Omental fat pad (tissue), 4 donors: ENCODE data around the gene CDC26. TPM values are rescaled to one million over a fixed set of nuclear protein-coding genes. Genes with fewer than 3 reads are reported as not detected.

ENCODE experiments used
- ATAC-seq: fragments of 150-250 bp; one replicate; pipeline ENCODE4 v1.9.1; 2016; ENCODE audit warnings: mild to moderate bottlenecking, moderate library complexity; ENCODE audit not compliant: low FRiP score
- DNase-seq: peaks from one replicate; pipeline ENCODE4 v3.0.0-alpha.2; 2019; ENCODE audit warnings: low spot score
- total RNA-seq, 4 donors: library from RNA; depleted of rRNA; stranded (reverse); fragments of >200 nt; gene quantifications; one replicate each; pipeline ENCODE4 v1.1.0, GENCODE V29; 2016
- TF ChIP-seq, protein P1 (sequence below), 3 donors: fragments of 450-650 bp; IDR thresholded peaks; one replicate each; pipeline ENCODE4 v1.5.1; 2016 to 2017; ENCODE audit warnings: antibody characterized with exemption in 3 of 3, mild to moderate bottlenecking in 3 of 3, moderate library complexity in 2 of 3

Gene CDC26
- total RNA-seq, 4 donors from 2014 or later: 20.1 to 39.9 (median 25.3) TPM

DNA sequence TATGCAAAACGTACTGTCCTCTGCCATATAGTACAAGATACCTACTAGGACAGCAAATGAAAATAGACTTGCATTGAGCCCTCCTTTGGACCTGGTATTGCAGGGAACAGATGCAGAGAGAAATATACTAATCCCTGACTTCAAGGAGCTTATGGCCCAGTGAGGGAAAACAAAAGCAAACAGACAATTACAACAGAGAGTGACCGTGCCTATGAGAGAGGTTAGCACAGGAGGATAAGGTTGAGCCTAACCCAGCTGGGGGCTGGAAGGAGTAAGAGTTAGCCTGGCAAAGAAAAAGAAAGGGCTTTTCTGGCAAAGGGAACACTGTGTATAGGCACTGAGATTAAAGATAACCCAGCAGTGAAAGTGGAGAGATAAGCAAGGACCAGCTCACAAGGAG lies 5.5 kb downstream of the CDC26 start:
- DNase-seq (no peak), ATAC-seq (no peak)
- TF ChIP-seq, protein P1, sequence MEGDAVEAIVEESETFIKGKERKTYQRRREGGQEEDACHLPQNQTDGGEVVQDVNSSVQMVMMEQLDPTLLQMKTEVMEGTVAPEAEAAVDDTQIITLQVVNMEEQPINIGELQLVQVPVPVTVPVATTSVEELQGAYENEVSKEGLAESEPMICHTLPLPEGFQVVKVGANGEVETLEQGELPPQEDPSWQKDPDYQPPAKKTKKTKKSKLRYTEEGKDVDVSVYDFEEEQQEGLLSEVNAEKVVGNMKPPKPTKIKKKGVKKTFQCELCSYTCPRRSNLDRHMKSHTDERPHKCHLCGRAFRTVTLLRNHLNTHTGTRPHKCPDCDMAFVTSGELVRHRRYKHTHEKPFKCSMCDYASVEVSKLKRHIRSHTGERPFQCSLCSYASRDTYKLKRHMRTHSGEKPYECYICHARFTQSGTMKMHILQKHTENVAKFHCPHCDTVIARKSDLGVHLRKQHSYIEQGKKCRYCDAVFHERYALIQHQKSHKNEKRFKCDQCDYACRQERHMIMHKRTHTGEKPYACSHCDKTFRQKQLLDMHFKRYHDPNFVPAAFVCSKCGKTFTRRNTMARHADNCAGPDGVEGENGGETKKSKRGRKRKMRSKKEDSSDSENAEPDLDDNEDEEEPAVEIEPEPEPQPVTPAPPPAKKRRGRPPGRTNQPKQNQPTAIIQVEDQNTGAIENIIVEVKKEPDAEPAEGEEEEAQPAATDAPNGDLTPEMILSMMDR (IDR thresholded peaks at IDR 0.05): no peak

DNA sequence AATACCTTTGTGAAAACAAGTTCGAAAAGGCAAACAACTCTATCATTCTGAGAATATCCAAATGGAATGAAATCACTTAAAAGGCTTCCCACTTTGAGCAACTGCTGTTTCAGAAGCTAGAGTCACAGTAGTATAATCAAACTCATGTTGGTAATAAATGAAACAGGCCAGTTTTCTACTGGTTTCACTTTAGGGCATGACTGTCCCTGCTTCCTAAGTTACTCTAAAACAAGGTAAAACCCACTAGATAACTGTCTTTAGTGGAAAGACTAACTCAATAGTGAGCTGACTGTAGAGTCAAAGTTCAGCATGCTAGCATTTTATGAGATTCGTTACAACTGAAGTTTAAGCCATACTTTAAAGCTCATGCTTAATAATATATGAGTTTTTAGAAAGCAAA lies 6.0 kb downstream of the CDC26 start:
- no peak for DNase-seq
- no peak for ATAC-seq
- TF ChIP-seq, protein P1 (IDR thresholded peaks at IDR 0.05): no peak

DNA sequence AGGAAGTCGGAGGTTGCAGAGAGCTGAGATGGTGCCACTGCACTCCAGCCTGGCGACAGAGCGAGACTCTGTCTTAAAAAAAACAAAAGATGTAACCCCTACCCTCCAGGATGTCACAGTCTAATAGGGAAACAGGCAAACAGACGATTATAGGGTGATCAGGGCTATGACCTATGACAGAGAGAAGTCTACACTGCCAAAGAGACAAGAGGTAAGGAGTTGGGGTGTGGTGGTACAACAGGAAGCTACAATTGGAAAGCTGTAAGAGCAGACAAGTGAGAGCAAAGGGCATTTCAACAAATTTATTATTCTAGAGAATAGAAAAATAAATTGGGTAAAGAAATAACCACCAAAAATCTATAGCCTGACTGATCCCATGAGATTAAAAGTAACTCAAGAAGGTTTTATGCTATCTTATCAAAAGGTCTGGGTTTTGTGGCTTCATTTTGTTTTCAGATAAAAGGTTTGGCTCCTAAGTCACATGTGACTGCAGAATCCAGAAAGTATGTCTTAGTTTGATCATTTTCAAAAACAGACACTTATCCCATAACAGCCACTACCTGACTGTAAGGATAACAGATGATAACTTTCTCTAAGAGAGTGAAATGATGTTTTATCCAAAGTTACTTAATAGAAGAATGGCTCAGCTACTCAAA lies 7.3 kb downstream of the CDC26 start:
- TF ChIP-seq, protein P1 (IDR thresholded peaks at IDR 0.05): no peak
- DNase-seq (no peak), ATAC-seq (no peak)

DNA sequence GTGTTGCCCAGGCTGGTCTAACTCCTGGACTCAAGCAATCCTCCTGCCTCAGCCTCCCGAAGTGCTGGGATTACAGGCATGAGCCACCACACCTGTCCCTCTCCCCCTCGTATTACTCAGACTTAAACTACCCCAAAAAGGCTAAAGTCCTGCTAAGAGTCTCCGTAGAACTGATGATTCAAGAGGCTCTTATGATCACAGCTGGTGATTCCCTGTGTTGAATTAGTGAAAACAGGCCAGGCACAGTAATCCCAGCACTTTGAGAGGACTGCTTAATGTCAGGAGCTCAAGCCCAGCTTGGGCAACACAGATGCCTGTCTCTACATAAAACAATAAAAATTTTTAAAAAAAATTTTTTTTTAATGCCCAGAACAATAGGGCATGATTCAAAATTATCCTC lies 9.2 kb downstream of the CDC26 start:
- DNase-seq: no peak
- ATAC-seq: no peak
- TF ChIP-seq, protein P1 (IDR thresholded peaks at IDR 0.05): no peak

DNA sequence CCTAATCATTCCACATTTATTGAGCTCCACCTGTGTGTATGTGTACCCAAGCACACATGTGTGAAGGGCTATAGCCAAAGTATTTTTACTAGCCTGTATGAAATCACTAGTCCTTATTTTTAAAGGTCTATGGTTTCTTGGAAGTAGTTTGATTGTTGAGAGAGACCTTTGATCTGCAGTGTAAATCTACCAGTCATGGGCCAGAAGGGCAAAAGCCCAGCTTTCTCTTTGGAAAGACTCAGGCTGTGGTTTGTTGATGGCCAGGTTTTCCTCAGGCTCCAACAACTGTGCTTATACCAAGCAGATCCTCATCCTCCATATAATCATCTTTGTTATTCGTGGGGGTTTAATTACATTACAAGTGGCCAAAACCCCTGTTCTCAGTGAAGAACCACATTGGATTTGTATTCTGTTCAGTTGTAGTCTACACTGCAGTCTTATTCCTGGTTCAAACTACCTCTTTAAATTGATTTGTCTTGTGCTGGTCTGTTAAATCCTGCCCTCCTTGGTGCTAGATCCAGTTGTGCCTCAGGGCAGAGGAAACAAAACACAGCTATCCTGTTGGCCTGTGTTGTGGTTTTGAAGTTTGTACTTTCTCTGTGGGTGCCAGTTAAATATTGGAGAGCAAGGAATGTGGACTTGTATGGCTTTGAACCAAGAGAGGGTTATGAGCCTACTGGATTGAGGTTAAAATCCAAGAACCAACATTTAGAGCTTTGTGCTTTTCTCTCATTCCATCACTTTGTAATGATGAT lies 13.3 kb downstream of the CDC26 start:
- ATAC-seq (no peak), DNase-seq (no peak)
- TF ChIP-seq, protein P1 (IDR thresholded peaks at IDR 0.05): no peak

DNA sequence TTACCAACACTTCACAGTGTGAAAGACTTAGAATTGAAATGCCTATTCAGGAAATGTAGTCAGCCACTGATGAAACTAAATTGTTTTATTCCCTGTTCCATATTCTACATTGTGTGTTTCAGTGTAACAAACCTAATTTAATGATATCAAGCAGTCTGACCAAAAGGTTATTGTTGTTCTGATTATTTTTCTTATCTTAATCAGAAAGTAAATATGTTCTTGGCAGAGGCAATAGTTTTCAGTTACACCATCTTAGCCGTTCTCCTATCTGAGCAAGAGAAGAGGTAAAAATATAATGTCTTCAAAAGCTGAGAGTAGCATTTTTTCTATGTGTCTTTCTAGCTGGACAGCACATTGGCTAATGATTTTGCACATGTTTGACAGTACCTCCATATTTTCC lies 17.1 kb downstream of the CDC26 start:
- TF ChIP-seq, protein P1 (IDR thresholded peaks at IDR 0.05): no peak
- ATAC-seq (no peak), DNase-seq (no peak)

DNA sequence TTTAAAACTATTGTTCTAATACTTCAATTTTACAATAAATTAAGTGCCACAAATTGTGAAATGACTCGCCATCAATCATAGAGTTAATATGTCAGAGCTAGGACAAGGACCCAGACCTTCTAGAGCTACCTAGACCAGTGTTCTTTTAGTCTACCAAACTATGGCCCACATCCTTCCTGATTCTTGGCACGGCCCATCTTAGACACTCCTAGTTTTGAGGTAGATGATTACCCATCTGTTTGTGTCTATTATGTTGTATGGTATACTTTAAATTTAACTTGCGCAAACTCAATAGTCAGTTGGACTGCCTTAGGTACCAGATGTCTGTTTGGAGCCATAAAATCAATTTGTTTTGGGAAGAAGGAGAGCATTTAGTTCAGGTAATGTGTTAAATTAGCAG lies 17.5 kb downstream of the CDC26 start:
- no peak for DNase-seq
- ATAC-seq: no peak
- TF ChIP-seq, protein P1 (IDR thresholded peaks at IDR 0.05): no peak
